Caco-2 (cell line): ENCODE measurements around the gene HES4. TPM values are rescaled to one million over a fixed set of nuclear protein-coding genes. Genes with fewer than 3 reads are reported as not detected.

Source experiments
- BruUV-seq: library from RNA; stranded (reverse); fragments of 400-500 nt; replicated peaks from 2 replicates; lab custom pipeline; 2021; lab: Mats Ljungman, UMichigan
- CTCF ChIA-PET: fragments of 300-600 bp; sonication (Branson Sonifier 250); formaldehyde crosslinking; loops from one replicate; lab custom pipeline; 2022; ENCODE audit warnings: antibody characterized with exemption; lab: Charles Lee
- POLR2A ChIA-PET: fragments of 300-600 bp; sonication (Branson Sonifier 250); formaldehyde crosslinking; loops from one replicate; lab custom pipeline; 2022; ENCODE audit warnings: antibody characterized with exemption; lab: Charles Lee
- DNase-seq, 2 experiments: peaks; one replicate each; pipeline versions ENCODE4 v3.0.0 to v3.0.0-alpha.2; 2020 to 2022
- H3K27me3 ChIP-seq: replicated peaks from 2 replicates; pipeline ENCODE4 v1.6.0; 2011; ENCODE audit warnings: low read length; ENCODE audit not compliant: control insufficient read depth, insufficient read depth
- H3K36me3 ChIP-seq: 2 replicates; pipeline ENCODE4 v1.5.1; 2011; ENCODE audit warnings: low read length; ENCODE audit not compliant: control insufficient read depth, insufficient read depth
- H3K4me1 ChIP-seq: fragments of 250-450 bp; sonication (Bioruptor Pico); 2 replicates; pipeline ENCODE4 v1.5.1; 2020; ENCODE audit warnings: mild to moderate bottlenecking
- H3K4me3 ChIP-seq: 2 replicates; pipeline ENCODE4 v1.5.1; 2011; ENCODE audit warnings: low read depth, mild to moderate bottlenecking, control low read depth, low read length
- H3K9me3 ChIP-seq: fragments of 250-450 bp; sonication (Bioruptor Pico); 2 replicates; pipeline ENCODE4 v1.5.1; 2020; ENCODE audit warnings: mild to moderate bottlenecking, moderate library complexity
- H3K27ac Mint-ChIP-seq: one replicate; pipeline ENCODE4 v1.8.0; 2022; ENCODE audit warnings: mixed read lengths; ENCODE audit not compliant: unreplicated experiment
- H3K27me3 Mint-ChIP-seq: one replicate; pipeline ENCODE4 v1.8.0; 2022; ENCODE audit warnings: mixed read lengths; ENCODE audit not compliant: insufficient read depth, unreplicated experiment
- H3K36me3 Mint-ChIP-seq: one replicate; pipeline ENCODE4 v1.8.0; 2022; ENCODE audit warnings: mild to moderate bottlenecking, mixed read lengths; ENCODE audit not compliant: insufficient read depth, unreplicated experiment
- H3K4me1 Mint-ChIP-seq: one replicate; pipeline ENCODE4 v1.8.0; 2022; ENCODE audit warnings: low read depth, mixed read lengths; ENCODE audit not compliant: unreplicated experiment
- H3K4me3 Mint-ChIP-seq: one replicate; pipeline ENCODE4 v1.8.0; 2022; ENCODE audit warnings: mild to moderate bottlenecking, moderate library complexity, mixed read lengths; ENCODE audit not compliant: unreplicated experiment
- H3K9me3 Mint-ChIP-seq: one replicate; pipeline ENCODE4 v1.8.0; 2022; ENCODE audit warnings: mixed read lengths; ENCODE audit not compliant: unreplicated experiment
- intact Hi-C: fragments of 100-400 bp; cut with micrococcal nuclease; formaldehyde crosslinking; loops from one replicate; pipeline ENCODE4 v1.10.0; 2022; ENCODE audit not compliant: unreplicated experiment
- total RNA-seq: library from RNA; stranded (reverse); gene quantifications from 2 replicates; pipeline ENCODE4 v1.2.3, GENCODE V29; 2022
- TF ChIP-seq, protein P1 (sequence below), 2 experiments: fragments of 200-600 bp in 1 of 2; IDR thresholded peaks; 1 replicate in 1 of 2; 2 replicates in 1 of 2; pipeline versions ENCODE4 v1.5.1 to v1.8.0; 2011 to 2022; ENCODE audit warnings: antibody characterized with exemption in 1 of 2, control low read depth in 1 of 2, inconsistent platforms in 1 of 2, low read depth in 1 of 2, low read length in 1 of 2, mild to moderate bottlenecking in 1 of 2, moderate library complexity in 1 of 2; ENCODE audit not compliant: insufficient read depth in 1 of 2, severe bottlenecking in 1 of 2, unreplicated experiment in 1 of 2

The HES4 gene
- total RNA-seq, 1 experiment from 2014 or later, result 53.8 TPM

DNA sequence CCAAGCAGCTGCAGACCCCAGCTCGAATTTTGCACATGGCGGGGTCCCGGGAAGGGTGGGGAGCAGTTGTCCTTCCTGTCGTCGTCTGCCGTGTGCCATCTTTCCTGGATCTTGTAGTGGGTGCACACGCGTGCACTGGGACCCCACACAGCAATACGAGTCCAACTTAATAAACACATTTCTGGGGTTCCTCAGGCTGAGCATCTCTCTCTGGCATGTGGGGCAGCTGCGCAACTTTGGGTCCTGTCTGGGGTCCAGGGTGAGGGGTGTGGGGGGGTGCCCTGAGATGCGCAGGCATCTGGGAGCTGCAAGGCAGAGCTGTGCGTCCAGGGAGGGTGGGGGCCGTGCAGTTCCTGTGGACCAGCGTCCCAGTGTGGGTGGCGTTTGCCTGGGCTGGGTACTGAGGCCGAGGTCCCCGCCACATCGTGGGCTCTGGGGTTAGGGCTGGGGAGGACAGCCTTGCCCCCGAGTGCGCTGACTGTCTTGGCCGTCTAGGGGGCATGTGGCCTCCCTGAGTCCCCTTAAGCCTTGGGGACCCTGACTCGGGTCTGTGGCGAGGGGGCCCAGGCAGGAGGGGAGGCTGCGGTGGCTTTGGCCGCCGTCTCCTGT lies 34.3 kb downstream of the HES4 start:
- no TSS peak for BruUV-seq
- H3K4me3 ChIP-seq, result no peak overlapping the region; the same call in 1 of the 2 replicates
- Mint-ChIP-seq H3K4me1 (no peaks in the 10 kb centered on the region), H3K27ac (no peak overlapping the region), H3K36me3 (peaks cover 13% of the 10 kb centered on the region), H3K27me3 (no peaks in the 10 kb centered on the region), H3K9me3 (no peaks in the 10 kb centered on the region), H3K4me3 (peak overlapping the region; percentile 60)
- POLR2A ChIA-PET, result no interaction called here
- H3K27me3 ChIP-seq, result no peaks in the 10 kb centered on the region
- TF ChIP-seq, protein P1, sequence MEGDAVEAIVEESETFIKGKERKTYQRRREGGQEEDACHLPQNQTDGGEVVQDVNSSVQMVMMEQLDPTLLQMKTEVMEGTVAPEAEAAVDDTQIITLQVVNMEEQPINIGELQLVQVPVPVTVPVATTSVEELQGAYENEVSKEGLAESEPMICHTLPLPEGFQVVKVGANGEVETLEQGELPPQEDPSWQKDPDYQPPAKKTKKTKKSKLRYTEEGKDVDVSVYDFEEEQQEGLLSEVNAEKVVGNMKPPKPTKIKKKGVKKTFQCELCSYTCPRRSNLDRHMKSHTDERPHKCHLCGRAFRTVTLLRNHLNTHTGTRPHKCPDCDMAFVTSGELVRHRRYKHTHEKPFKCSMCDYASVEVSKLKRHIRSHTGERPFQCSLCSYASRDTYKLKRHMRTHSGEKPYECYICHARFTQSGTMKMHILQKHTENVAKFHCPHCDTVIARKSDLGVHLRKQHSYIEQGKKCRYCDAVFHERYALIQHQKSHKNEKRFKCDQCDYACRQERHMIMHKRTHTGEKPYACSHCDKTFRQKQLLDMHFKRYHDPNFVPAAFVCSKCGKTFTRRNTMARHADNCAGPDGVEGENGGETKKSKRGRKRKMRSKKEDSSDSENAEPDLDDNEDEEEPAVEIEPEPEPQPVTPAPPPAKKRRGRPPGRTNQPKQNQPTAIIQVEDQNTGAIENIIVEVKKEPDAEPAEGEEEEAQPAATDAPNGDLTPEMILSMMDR (IDR thresholded peaks at IDR 0.05; ENCODE audit: insufficient read depth in 1 of 2, low read depth in 1 of 2, low read length in 1 of 2, severe bottlenecking in 1 of 2, unreplicated experiment in 1 of 2), result no peak
- H3K9me3 ChIP-seq, result no peaks in the 10 kb centered on the region
- no peaks in the 10 kb centered on the region for H3K36me3 ChIP-seq
- CTCF ChIA-PET, result no interaction called here
- intact Hi-C loops, result no loop called here
- H3K4me1 ChIP-seq, result peaks cover 6% of the 10 kb centered on the region
- DNase-seq, result no peak

DNA sequence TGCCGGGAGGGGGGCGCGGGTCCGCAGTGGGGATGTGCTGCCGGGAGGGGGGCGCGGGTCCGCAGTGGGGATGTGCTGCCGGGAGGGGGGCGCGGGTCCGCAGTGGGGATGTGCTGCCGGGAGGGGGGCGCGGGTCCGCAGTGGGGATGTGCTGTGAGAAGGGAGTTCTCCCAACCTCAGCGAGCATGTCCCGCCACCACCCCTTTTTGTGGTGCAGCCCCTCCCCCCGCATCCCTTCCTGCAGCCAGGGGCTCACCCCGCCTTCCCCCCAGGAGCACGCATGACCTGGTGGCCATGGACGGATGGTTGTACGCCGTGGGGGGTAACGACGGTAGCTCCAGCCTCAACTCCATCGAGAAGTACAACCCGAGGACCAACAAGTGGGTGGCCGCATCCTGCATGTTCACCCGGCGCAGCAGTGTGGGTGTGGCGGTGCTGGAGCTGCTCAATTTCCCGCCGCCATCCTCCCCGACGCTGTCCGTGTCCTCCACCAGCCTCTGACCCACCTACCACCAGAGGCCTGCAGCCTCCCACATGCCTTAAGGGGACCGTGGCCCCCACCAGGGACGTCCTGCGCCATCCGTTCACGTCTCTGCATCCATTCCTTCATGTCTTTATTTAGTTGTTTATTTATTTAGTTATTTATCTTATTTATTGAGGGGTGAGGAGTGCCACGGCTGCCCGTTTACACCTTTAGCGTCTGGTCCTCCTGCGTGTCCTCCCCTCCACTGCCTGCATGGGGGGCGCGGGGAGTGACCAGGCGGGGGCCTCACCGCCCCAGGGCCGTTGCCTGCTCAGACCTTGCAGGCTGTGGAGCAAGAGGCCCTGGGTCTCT lies 35.0 kb downstream of the HES4 start:
- Histone ChIP-seq H3K4me3 (no peak overlapping the region), H3K9me3 (no peaks in the 10 kb centered on the region), H3K27me3 (no peaks in the 10 kb centered on the region), H3K36me3 (no peaks in the 10 kb centered on the region), H3K4me1 (peaks cover 6% of the 10 kb centered on the region)
- Mint-ChIP-seq H3K4me3 (no peak overlapping the region), H3K4me1 (no peaks in the 10 kb centered on the region), H3K9me3 (no peaks in the 10 kb centered on the region), H3K27me3 (no peaks in the 10 kb centered on the region), H3K36me3 (peaks cover 13% of the 10 kb centered on the region), H3K27ac (no peak overlapping the region)
- no peak for DNase-seq
- ChIA-PET CTCF (no interaction called here), POLR2A (no interaction called here)
- intact Hi-C loops, result no loop called here
- TF ChIP-seq, protein P1 (IDR thresholded peaks at IDR 0.05; ENCODE audit: insufficient read depth in 1 of 2, low read depth in 1 of 2, low read length in 1 of 2, severe bottlenecking in 1 of 2, unreplicated experiment in 1 of 2), result no peak
- no TSS peak for BruUV-seq

DNA sequence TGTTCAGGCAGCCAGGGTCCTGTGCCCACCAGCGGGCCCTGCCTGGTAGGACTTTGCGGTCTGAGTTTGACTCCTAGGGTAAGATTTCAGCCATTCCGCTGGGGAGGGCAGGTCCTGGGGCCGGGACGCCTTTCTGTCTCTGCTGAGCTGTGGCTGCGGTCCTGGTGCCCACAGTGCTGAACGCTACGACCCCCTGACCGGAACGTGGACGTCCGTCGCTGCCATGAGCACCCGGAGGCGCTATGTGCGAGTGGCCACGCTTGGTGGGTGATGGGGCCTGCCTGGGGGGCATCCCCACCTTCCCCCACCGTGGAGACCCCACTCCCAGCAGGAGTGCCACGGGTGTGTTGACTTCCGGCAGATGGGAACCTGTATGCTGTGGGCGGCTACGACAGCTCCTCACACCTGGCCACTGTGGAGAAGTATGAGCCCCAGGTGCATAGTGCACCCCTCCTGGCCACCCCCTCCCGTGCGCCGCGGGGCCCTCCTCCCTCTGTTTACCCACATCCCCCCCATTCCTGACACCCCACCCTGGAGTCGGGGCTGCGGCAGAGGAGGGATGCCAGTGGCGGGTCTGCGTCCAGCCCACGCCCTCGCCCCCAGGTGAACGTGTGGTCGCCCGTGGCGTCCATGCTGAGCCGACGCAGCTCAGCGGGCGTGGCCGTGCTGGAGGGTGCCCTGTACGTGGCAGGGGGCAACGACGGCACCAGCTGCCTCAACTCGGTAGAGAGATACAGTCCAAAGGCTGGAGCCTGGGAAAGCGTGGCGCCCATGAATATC lies 36.0 kb downstream of the HES4 start:
- ChIA-PET CTCF (no interaction called here), POLR2A (no interaction called here)
- H3K4me1 ChIP-seq, result peaks cover 6% of the 10 kb centered on the region
- Mint-ChIP-seq H3K36me3 (peaks cover 13% of the 10 kb centered on the region), H3K27me3 (no peaks in the 10 kb centered on the region), H3K4me3 (no peak overlapping the region), H3K27ac (no peak overlapping the region), H3K4me1 (no peaks in the 10 kb centered on the region), H3K9me3 (no peaks in the 10 kb centered on the region)
- TF ChIP-seq, protein P1 (IDR thresholded peaks at IDR 0.05; ENCODE audit: insufficient read depth in 1 of 2, low read depth in 1 of 2, low read length in 1 of 2, severe bottlenecking in 1 of 2, unreplicated experiment in 1 of 2), result no peak
- H3K9me3 ChIP-seq, result no peaks in the 10 kb centered on the region
- BruUV-seq, result no TSS peak
- no peaks in the 10 kb centered on the region for H3K36me3 ChIP-seq
- intact Hi-C loops, result no loop called here
- H3K4me3 ChIP-seq, result no peak overlapping the region
- no peaks in the 10 kb centered on the region for H3K27me3 ChIP-seq
- DNase-seq, result no peak
